HG02884 (cell line): ENCODE results near the gene MYO1B.

Source experiments
- ATAC-seq: cut with Tn5 transposase; IDR thresholded peaks from one replicate; pipeline ENCODE4 v1.9.1; 2021; ENCODE audit warnings: mild to moderate bottlenecking, moderate library complexity; ENCODE audit not compliant: unreplicated experiment

The MYO1B gene

DNA sequence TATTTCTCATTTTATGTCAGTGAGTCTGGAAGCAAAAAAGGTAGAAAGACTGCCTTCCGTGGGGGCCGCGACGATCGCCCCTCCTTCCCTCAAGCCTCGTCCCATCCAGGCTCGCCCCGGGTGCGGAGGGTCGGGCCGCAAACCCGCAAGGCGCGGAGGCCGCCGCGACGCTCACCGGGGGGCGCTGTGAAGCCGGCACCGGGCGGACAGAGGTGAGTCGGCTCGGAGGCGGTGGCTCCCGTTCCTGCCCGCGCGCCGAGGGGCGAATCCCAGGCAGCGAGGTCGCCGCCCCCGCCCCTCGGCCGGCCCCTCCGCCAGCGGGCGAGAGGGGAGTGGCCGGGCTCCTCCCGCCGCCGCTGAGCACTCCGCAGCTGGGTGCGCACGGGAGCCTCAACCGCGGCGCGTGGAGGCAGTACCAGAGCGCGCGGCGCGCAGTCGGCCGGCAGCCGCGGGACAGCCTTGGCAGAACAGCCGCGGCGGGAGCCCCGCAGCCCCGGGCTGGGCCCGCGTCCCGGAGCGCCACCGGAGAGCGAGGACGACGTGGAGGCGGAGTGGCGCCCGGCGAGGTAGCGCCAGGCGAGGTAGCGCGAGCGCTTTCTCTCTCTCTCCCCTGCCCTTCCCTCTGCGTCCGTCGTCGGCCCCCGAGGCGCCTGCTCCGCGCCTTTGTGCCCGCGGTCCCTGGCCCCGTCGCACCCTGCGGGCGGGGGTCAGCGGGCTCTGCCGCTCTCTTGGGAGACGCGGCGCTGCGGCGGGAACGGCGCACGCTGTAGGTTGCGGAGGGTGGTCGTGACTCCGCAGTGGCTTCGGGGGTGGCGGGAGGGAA is at the start of gene MYO1B:
Gene MYO1B, plus strand, starts transcription at position 359 of the 823 bp plus-strand sequence. CDS start 31,492 bp downstream, outside the sequence.
- ATAC-seq = peak; percentile 56

DNA sequence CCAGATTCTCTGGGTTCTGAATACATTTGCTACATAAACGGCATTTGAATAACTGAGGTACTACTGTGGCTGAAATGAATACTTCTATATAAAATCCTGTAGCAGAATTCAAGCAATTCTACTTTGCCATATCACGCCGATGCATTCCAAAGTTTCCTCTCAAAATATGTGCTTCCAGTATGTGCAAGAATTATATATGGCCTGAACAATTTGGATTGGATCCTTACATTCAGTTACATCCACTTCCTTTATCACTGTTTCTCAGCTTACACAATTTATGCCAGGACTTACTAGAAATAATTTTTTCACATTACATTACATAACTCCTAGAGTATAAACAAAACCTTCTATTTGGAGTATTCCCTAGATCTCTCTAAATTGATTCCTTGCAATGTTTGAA is 48.1 kb upstream of the MYO1B start:
- no peak for ATAC-seq

DNA sequence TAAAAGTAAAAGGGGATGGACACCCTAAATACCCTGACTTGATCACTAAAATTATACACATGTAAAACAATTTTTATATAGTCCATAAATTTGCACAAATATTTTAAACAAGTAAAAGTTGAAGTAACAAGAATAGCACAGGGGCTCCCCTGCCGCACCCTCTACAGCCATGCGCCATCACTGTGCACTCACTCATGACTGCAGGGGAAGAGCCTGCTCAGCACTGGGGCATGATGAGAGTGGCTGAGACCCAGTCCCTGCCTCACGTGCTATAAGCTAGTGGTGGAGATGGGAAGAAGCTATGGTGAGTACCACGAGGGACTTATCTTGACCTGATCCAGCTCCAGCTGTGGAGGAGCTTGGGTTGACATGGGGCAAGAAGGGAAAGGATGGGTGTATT is 46.9 kb upstream of the MYO1B start:
- no peak for ATAC-seq

DNA sequence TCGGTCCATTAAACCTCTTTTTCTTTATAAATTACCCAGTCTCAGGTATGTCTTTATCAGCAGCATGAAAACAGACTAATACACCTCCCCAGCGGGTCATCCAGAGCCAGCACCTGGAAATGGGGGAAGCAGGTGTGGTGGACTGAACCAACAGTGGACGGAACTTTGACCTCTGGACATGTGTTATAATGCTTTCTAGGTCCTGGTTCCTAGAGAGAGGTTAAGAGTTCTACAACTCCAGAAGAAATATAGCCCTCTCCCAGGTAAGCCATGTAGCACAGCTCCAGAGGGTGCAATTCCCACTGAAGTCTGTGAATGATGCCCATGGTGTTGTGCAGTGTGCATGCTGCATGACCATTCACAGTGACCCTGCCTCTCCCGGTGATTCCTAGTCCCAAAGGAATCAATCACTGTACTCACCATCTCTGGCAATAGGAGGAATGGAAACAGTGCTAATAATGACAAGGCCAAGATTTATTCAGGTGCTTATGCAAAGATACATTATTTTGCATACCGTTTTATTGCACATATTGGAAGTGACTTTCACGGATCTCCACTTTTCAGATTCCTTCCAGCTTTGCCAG is 45.2 kb upstream of the MYO1B start:
- no peak for ATAC-seq

DNA sequence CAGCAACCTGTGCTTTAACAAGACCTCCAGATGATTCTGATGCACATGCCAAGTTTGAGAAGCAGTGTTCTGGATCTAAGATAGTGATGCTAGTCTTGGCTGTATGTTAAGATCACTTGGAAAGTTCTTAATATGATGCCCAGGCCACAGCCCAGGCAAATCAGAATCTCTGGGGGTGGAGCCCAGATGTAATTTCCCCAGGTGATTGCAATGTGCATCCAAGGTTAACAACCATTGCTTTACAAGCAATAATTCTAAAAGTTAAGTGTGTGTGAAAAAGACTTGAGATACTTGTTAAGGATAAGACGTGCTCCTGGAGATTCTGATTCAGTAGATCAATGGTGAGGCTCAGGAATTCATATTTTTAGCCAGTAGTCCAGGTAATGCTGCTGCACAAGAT is 44.3 kb upstream of the MYO1B start:
- ATAC-seq = no peak

DNA sequence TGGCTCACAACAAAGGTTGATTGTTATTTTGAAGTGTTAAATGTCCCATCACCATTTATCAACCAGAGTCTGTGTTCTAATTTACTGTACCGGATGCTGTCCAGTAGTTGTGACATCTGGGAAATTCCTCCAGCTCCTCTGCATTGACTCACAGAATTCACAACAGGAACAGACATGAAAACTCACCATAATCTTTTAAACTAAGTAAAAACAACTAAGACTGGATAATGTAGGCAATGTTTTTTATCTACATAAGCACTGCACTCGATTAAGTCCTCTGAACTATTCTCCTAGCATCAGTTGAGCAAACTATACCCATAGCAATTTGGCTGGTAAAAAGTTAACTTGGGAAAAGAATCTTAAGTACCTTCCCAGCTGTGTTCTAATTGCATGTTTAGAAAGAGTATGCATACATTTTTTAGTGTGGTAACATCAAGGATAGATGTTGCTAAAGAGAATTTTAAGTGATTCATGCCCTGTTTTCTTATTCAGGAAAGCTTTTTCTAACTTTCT is 42.9 kb upstream of the MYO1B start:
- no peak for ATAC-seq

DNA sequence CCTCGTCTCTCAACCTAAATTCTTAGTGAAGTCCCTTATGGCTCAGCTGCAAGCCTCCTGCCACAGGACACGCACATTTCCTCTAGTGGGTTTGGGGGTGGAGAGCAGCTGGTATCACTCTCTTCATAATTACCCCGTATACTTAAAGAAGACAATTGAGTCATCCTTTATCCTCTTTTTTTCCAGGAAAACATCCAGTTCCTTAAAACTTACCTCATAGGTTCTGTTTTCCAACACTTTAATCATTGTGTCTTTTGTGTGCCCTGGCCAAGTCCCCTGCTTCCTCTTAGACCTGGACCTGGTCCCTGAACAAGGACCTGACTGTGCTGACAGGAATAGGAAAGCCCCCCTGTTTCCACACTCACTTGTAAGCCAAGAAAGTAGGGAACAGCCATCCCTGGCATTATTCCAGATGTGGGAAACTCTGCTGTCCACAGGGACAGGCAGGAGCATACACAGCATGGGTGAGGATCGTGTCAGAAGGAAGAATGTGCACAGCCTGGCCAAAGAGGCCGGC is 42.3 kb upstream of the MYO1B start:
- ATAC-seq = no peak

DNA sequence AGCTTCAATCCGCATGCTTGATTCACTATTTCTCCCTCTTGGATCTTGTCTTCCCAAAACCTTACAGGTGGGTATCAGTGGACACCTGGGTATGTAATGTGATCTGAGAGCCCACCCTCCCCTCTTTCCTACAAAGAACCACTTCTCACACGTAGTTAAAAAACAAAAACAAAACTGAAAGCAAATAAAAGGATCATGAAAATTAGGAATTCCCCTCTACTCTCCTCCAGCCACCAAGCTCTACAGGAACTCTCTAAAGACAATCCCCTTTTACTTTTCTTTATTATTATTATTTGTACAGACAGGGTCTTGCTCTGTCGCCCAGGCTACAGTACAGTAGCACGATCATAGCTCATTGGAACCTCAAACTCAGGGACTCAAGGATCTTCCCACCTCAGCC is 40.8 kb upstream of the MYO1B start:
- ATAC-seq = peak; percentile 69

DNA sequence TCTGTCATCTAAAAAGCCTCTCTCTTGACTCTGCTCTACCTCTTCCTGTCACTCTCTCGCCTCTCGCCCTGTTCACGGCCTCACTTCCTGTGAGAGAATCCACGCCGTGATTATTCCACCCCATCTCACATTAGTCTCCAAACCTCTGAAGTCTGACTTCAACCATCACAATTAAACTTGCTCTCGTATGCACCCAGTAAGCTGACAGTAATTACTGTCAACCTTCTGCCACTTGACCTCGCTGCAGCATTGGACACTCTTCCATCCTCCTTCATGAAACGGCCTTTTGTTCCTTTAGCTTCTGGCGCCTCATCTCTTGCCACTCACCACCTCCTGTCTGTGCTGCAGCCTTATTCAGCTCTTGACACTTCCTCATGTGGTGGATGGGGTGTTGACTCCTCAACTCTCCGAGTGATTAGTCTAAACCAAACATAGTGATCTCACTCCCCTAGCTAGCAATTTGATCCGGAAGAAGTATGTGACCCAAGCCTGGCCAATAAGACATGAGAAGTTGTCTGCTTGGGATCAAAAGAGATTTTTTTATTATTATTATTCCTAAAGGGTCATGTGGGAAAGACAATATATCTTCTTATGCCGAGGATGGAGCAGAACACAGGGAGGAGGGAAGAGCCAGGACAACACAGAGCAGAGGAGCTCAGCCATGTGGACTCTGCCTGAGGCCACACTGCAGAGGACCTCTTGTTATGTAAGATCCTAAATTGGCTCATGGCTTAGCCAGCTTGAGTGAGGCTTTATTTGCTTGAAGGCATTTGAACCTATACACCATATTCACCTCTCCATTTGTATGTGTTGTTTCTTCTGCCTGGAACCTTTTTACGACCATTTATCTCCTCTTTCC is 38.4 kb upstream of the MYO1B start:
- no peak for ATAC-seq

DNA sequence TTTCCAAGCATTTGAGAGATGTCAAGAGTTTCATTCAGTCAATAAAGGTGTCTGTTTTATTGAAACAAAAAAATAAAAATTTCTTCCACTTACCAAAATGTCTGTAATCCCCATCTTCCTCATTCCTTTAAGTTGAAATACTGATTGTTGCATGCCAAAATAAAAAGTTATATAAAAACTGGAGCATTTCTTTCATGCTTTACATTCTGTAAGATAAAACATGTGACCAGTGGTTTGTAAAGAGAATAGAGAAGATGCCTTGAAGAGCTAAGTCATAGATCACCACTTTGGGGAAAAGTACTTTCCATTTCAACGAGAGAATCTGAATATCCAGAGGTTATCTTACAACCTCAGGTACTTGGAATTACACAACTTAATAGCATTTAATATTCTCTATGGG is 35.9 kb upstream of the MYO1B start:
- ATAC-seq = no peak

DNA sequence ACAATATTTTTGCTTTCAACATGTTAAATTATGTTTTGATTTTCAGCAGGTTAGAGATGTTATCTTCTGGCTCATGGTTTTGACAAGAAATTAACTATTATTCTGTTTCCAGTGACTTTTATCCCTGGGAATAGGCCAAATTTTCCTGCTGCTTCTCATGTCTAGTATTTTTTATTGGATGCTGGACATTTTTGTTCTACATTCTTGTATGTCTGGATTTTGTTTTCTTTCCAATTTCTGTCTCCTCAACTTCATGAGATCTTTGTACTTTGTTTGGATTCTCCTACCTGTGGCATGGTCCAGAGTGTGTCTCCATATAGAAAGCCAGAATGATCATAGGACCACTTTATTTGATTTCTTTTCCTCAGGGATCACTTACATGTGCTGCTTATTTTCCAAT is 33.1 kb upstream of the MYO1B start:
- ATAC-seq = no peak

DNA sequence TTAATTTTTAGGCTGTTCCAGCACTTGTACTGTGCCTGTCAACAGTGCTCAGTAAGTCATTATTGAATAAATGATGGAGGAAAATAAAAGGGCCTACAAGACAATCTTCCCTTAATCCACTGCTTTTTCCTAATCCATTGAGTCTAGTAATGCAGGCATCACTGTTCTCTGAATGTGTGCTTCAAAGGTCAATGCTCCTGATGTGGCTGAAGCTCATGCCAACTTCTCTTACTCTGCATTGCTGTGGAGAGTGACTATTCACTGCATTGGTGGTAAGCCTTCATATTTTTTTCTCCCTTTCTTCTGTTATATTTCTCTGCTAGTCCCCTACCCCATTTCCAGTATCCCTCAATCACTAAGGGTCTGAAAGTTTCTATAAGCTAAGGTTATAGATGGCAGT is 31.9 kb upstream of the MYO1B start:
- no peak for ATAC-seq

DNA sequence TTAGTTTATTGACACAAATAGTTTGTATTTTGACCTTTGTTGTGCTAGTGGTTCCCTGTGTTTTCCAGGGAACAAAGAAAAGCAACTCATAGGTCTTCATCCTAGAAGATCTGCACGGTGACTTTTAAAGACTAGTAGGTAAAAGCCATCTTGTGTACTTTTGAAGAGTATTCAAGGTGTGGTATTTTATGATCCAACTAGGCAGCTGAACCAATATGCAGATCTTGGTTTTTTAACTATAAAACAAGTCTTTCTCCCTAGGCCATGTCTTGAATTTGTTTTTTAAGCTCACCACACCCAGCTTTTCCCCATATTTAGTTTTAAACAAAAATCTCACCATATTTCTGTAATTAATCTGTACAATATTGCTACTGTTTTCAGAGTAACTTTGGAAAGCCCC is 30.0 kb upstream of the MYO1B start:
- ATAC-seq = no peak

DNA sequence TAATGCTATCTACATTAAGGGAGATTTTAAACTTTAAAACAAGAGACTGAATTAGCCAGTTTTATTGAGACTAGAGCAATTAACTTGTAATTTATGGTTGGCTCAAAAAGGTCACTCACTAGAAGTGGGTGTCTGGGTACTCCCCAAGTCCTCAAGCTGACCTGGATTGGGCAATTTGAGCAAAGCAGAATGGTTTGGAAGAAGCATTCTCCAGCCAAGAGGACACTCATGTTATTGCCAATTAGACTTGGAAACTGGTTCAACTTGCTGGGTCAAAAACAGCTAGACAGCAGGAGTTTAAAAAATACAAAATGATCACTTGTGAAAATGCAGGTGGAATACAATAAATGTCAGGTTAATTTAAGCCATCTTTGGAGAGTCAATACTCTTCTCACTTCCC is 29.5 kb upstream of the MYO1B start:
- no peak for ATAC-seq

DNA sequence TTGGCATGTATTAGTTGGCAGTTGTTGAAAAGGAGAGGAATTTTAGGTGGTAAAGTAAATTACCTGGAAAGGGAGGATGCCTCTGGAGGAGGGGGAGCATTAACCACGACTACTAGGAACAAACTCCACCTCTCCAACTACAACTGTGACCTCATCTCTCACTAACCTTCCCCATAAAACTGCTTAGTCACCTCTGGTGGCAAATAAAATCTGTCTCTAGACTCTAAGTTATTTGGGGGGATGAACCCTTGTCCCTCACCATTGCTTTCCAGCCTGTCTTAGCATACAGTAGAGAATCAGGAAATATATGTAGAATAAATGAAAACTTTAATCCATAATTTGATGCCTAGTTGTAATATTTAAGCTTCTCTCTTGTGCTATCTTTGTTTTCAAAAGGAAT is 27.6 kb upstream of the MYO1B start:
- ATAC-seq = no peak

DNA sequence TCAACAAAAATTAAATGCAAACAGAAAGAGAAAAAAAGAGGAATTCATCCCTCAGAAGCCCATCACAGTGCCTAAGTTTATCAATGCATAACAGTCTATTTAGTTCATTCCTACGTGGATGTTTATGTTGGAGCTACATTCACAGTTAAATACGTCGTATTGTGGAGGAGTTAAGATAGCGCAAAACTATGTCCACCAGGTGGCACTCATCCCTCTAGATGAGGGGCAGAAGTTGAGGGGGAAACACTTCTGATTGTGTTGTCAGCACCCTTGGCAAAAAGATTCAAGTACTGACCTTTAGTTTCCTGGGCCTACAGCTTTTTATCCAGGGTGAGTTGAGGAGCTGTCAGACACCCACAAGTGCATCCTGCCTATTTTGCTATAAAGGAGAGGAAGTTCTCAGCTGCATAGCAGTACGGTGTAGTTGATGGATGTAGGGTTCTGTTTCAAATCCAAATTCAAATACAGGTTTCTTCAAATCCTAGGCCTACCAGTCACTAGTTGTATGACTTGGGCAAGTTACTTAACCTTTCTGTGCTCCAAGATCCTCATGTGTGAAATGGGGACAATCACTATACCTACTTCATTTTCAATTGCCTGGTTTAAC is 26.8 kb upstream of the MYO1B start:
- peak; percentile 47 for ATAC-seq

DNA sequence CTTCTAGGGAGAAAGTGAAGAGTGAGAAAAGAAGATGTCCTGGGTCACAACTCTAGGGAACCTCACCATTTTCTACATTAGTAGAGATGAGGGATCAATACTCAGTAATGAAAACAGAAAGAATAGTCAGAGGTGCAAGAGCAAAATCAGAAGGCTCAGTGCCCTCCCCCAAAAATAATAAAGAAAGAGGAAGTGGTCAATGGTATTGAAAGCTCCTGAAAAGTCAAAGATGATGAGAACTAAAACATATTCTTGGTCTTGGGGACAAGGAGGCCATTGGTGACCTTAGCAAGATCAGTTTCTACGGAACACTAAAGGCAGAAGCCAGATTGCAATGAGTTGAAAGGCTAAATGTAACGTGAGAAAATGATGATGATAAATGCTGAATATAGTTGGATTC is 24.5 kb upstream of the MYO1B start:
- ATAC-seq = peak; percentile 56

DNA sequence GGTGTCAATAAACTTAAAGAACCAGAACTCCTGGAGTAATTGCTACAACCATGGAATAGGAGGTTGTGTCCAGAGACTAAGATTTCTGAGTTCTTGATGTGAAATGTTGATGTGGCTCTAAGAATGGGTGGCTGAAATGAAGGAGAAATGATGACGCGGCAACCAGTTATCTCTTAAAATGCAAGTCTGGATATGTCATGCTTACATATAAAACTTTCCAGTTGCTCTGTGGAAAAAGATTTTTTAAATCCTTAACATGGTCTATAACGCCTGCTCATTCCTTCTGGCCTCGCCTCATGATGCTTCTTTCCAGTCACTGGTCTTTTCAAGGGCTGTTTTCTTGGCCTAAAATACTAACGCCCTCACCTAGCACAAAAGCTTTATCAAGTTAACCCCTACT is 23.5 kb upstream of the MYO1B start:
- ATAC-seq = no peak

DNA sequence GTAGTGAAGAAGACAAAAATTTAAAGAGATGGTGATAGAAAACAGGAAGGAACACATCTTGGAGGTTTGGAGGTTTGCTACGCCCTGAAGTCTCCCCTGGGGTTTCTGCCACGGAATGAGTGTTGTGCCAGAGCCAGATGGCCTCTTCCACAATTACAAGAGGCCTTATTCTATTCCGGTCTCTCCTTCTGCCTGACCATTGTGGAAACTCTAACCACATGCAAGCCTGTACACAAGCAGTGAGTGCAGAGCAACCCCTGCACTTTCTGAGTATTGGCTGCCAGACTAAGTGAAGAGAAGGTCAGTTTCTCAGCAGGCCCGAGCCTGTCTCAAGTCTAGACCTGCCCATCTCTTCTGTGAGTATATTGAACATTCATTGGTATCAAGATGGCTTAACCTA is 22.7 kb upstream of the MYO1B start:
- ATAC-seq = no peak

DNA sequence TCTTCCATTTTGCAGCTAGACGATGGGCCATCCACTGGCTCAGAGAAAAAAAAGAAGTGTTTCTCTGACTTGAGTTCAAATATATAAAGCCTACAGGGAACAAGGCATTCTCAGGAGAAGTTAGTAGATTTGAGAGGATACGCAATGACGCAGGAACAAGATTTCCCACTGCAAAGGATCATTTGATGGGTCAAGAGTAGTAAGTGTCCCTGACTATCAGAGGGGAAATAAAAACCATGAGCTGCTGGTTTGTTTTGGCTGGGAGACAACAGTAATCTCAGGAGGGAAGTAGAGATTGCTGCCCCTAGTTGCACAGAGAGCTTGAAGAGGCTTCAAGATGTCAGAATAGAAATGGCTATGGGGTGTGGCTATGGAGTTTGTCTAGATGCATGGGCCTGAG is 22.3 kb upstream of the MYO1B start:
- no peak for ATAC-seq

DNA sequence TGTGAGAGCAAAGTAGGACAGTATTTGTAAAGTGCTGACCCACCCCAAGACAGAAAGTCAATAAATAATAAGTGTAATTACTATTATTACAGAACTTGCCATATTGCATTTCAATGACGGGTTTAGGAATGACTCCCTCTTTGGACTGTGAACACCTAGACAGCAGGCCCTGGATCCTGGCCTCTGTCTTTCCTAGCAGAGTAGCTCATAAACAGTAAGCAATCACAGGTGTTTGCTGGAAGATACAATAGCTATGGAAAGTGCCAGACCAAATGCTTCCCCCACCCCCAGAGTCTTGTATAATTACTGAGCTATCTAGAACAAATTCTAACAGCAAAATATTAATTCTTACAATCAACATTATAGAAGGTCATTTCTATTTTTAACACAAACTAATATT is 20.1 kb upstream of the MYO1B start:
- ATAC-seq = no peak
